GM23338 (cell line): ENCODE data around the gene DCAF5. TPM values are rescaled to one million over a fixed set of nuclear protein-coding genes. Genes with fewer than 3 reads are reported as not detected.

ENCODE experiments used
- ATAC-seq: fragments of 200-7000 bp; cut with Tn5 transposase; 3 replicates; pipeline ENCODE4 v1.9.1; 2020
- DNase-seq: peaks from one replicate; pipeline ENCODE4 v3.0.0-alpha.2; 2015; ENCODE audit warnings: low spot score
- H2AFZ ChIP-seq: fragments of 200-600 bp; sonication (generic); 2 replicates; pipeline ENCODE4 v1.8.0; 2016; ENCODE audit warnings: antibody characterized with exemption, mild to moderate bottlenecking, moderate library complexity
- H3F3A ChIP-seq: fragments of 200-600 bp; sonication (generic); replicated peaks from 2 replicates; pipeline ENCODE4 v1.8.0; 2017; ENCODE audit warnings: antibody characterized with exemption, mixed run types, low read depth
- H3K27ac ChIP-seq: fragments of 200-600 bp; sonication (generic); 2 replicates; pipeline ENCODE4 v1.6.1; 2016; ENCODE audit warnings: low read depth
- H3K27me3 ChIP-seq: fragments of 200-600 bp; sonication (generic); 2 replicates; pipeline ENCODE4 v1.8.0; 2016; ENCODE audit warnings: mild to moderate bottlenecking, mixed run types, moderate library complexity; ENCODE audit not compliant: insufficient read depth
- H3K36me3 ChIP-seq: fragments of 200-600 bp; sonication (generic); 2 replicates; pipeline ENCODE4 v1.8.0; 2016; ENCODE audit warnings: mild to moderate bottlenecking; ENCODE audit not compliant: insufficient read depth
- H3K4me1 ChIP-seq: fragments of 200-600 bp; sonication (generic); 2 replicates; pipeline ENCODE4 v1.8.0; 2016; ENCODE audit warnings: mild to moderate bottlenecking, moderate library complexity; ENCODE audit not compliant: insufficient read depth
- H3K4me2 ChIP-seq: fragments of 200-600 bp; sonication (generic); 2 replicates; pipeline ENCODE4 v1.7.1; 2017; ENCODE audit warnings: mixed run types
- H3K4me3 ChIP-seq: fragments of 200-600 bp; sonication (generic); 2 replicates; pipeline ENCODE4 v1.6.1; 2016; ENCODE audit warnings: mixed run types
- H3K79me2 ChIP-seq: fragments of 200-600 bp; sonication (generic); replicated peaks from 2 replicates; pipeline ENCODE4 v1.8.0; 2017; ENCODE audit warnings: mild to moderate bottlenecking; ENCODE audit not compliant: insufficient read depth
- H3K9me2 ChIP-seq: fragments of 200-600 bp; sonication (generic); 2 replicates; pipeline ENCODE4 v1.8.0; 2017; ENCODE audit not compliant: insufficient read depth
- H4K20me1 ChIP-seq: fragments of 200-600 bp; sonication (generic); replicated peaks from 2 replicates; pipeline ENCODE4 v1.8.0; 2017; ENCODE audit warnings: mild to moderate bottlenecking; ENCODE audit not compliant: insufficient read depth
- H3K27ac Mint-ChIP-seq: 2 replicates; pipeline ENCODE4 v1.8.0; 2020; ENCODE audit warnings: inconsistent platforms, mild to moderate bottlenecking, moderate library complexity, mixed read lengths
- H3K27me3 Mint-ChIP-seq: 3 replicates; pipeline ENCODE4 v1.8.0; 2022; ENCODE audit warnings: low read depth, mild to moderate bottlenecking, moderate library complexity, mixed read lengths, inconsistent platforms; ENCODE audit not compliant: insufficient read depth, poor library complexity
- H3K36me3 Mint-ChIP-seq: 3 replicates; pipeline ENCODE4 v1.8.0; 2021; ENCODE audit warnings: low read depth, mild to moderate bottlenecking, inconsistent platforms, moderate library complexity, mixed read lengths
- H3K4me1 Mint-ChIP-seq: 3 replicates; pipeline ENCODE4 v1.8.0; 2020; ENCODE audit warnings: mild to moderate bottlenecking, inconsistent platforms, mixed read lengths
- H3K4me3 Mint-ChIP-seq: 3 replicates; pipeline ENCODE4 v1.8.0; 2021; ENCODE audit warnings: moderate library complexity, mild to moderate bottlenecking, inconsistent platforms, mixed read lengths
- H3K9me3 Mint-ChIP-seq: 3 replicates; pipeline ENCODE4 v1.8.0; 2020; ENCODE audit warnings: moderate library complexity, mild to moderate bottlenecking, inconsistent platforms, mixed read lengths
- CREB1 ChIP-seq: fragments of 250-450 bp; sonication (Bioruptor Pico); IDR thresholded peaks from 2 replicates; pipeline ENCODE4 v1.5.0; 2020; ENCODE audit warnings: low read depth, mild to moderate bottlenecking, moderate library complexity
- EZH2phosphoT487 ChIP-seq: fragments of 200-600 bp; sonication (generic); IDR thresholded peaks from one replicate; pipeline ENCODE4 v1.8.1; 2018; ENCODE audit warnings: antibody characterized with exemption; ENCODE audit not compliant: unreplicated experiment
- JUNB ChIP-seq: IDR thresholded peaks from one replicate; pipeline ENCODE4 v1.6.1; 2016; ENCODE audit warnings: antibody characterized with exemption; ENCODE audit not compliant: unreplicated experiment
- NANOG ChIP-seq: IDR thresholded peaks from 2 replicates; pipeline ENCODE4 v1.6.1; 2016; ENCODE audit warnings: antibody characterized with exemption, borderline replicate concordance
- POLR2AphosphoS5 ChIP-seq: IDR thresholded peaks from 2 replicates; pipeline ENCODE4 v1.6.1; 2016; ENCODE audit warnings: antibody characterized with exemption, low read depth
- STAT1 ChIP-seq: IDR thresholded peaks from one replicate; pipeline ENCODE4 v1.6.1; 2016; ENCODE audit warnings: antibody characterized with exemption; ENCODE audit not compliant: unreplicated experiment
- ZNF114 ChIP-seq: fragments of 250-450 bp; sonication (Bioruptor Pico); IDR thresholded peaks from 2 replicates; pipeline ENCODE4 v1.5.0; 2020; ENCODE audit warnings: mild to moderate bottlenecking, moderate library complexity
- ZNF331 ChIP-seq: fragments of 250-450 bp; sonication (Bioruptor Pico); IDR thresholded peaks from 2 replicates; pipeline ENCODE4 v1.5.0; 2020; ENCODE audit warnings: low read depth, mild to moderate bottlenecking, moderate library complexity
- polyA plus RNA-seq: library from polyadenylated mRNA; unstranded; fragments of >200 nt; fragmentation: Nextera tagmentation; extraction: Ambion mirVana; gene quantifications from 2 replicates; pipeline ENCODE4 v1.2.1, GENCODE V29; 2016
- total RNA-seq: library from RNA; depleted of rRNA; stranded (reverse); fragments of >200 nt; shearing (Covaris generic); gene quantifications from 2 replicates; pipeline ENCODE4 v1.2.3, GENCODE V29; 2014
- TF ChIP-seq, protein P1 (sequence below): IDR thresholded peaks from one replicate; pipeline ENCODE4 v1.6.1; 2018; ENCODE audit warnings: antibody characterized with exemption; ENCODE audit not compliant: unreplicated experiment
- TF ChIP-seq, protein P2 (sequence below): IDR thresholded peaks from 2 replicates; pipeline ENCODE4 v1.6.1; 2016; ENCODE audit warnings: antibody characterized with exemption
- TF ChIP-seq, protein P3 (sequence below), 2 experiments: fragments of 200-600 bp in 1 of 2; sonication (generic) in 1 of 2; conservative IDR thresholded peaks; 2 replicates each; pipeline versions ENCODE4 v1.5.1 to v1.6.1; 2016 to 2017; ENCODE audit warnings: antibody characterized with exemption in 2 of 2, low read depth in 2 of 2, mild to moderate bottlenecking in 2 of 2, moderate library complexity in 1 of 2

DCAF5 gene
- total and polyA plus RNA-seq, 2 experiments from 2014 or later = 14.0 to 15.2 TPM

DNA sequence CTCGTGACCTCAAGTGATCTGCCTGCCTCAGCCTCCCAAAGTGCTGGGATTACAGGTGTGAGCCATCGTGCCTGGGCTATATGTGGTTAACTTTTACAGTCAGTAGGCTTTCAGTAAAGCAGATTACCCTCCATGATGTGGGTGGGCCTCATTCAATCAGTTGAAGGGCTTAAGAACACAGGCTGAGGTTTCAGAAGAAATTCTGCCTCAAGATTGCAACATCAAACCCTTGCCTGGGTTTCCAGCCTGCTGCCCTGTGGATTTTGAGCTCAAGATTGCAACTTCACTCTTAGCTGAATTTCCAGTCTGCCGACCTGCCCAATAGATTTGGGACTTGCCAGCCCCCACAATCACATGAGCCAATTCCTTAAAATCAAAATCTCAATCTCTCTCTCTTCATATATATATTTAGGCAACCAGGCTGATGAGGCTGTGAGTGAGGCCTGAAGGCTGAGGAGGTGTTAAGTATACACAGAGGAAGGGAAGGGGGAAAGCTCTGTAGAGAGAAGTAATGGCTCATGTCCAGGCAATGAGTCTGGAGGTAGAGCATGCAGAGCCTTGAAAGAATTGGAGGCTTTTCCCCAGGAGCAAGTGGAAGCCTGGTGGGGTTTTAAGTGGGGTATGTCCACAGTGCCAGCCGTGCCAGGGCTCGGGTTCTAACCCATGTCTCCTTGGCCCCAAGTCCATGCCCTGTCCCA lies 140.5 kb downstream of the DCAF5 start (continued):
- TF ChIP-seq, protein P1, sequence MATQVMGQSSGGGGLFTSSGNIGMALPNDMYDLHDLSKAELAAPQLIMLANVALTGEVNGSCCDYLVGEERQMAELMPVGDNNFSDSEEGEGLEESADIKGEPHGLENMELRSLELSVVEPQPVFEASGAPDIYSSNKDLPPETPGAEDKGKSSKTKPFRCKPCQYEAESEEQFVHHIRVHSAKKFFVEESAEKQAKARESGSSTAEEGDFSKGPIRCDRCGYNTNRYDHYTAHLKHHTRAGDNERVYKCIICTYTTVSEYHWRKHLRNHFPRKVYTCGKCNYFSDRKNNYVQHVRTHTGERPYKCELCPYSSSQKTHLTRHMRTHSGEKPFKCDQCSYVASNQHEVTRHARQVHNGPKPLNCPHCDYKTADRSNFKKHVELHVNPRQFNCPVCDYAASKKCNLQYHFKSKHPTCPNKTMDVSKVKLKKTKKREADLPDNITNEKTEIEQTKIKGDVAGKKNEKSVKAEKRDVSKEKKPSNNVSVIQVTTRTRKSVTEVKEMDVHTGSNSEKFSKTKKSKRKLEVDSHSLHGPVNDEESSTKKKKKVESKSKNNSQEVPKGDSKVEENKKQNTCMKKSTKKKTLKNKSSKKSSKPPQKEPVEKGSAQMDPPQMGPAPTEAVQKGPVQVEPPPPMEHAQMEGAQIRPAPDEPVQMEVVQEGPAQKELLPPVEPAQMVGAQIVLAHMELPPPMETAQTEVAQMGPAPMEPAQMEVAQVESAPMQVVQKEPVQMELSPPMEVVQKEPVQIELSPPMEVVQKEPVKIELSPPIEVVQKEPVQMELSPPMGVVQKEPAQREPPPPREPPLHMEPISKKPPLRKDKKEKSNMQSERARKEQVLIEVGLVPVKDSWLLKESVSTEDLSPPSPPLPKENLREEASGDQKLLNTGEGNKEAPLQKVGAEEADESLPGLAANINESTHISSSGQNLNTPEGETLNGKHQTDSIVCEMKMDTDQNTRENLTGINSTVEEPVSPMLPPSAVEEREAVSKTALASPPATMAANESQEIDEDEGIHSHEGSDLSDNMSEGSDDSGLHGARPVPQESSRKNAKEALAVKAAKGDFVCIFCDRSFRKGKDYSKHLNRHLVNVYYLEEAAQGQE = no peak
- TF ChIP-seq, protein P2, sequence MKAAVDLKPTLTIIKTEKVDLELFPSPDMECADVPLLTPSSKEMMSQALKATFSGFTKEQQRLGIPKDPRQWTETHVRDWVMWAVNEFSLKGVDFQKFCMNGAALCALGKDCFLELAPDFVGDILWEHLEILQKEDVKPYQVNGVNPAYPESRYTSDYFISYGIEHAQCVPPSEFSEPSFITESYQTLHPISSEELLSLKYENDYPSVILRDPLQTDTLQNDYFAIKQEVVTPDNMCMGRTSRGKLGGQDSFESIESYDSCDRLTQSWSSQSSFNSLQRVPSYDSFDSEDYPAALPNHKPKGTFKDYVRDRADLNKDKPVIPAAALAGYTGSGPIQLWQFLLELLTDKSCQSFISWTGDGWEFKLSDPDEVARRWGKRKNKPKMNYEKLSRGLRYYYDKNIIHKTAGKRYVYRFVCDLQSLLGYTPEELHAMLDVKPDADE = no peak
- TF ChIP-seq ZNF331 (CRISPR knock-in tag) (no peak), CREB1 (CRISPR knock-in tag) (no peak), POLR2AphosphoS5 (no peak), JUNB (no peak), ZNF114 (no peak), EZH2phosphoT487 (no peak), NANOG (no peak), STAT1 (no peak)
- TF ChIP-seq, protein P3, sequence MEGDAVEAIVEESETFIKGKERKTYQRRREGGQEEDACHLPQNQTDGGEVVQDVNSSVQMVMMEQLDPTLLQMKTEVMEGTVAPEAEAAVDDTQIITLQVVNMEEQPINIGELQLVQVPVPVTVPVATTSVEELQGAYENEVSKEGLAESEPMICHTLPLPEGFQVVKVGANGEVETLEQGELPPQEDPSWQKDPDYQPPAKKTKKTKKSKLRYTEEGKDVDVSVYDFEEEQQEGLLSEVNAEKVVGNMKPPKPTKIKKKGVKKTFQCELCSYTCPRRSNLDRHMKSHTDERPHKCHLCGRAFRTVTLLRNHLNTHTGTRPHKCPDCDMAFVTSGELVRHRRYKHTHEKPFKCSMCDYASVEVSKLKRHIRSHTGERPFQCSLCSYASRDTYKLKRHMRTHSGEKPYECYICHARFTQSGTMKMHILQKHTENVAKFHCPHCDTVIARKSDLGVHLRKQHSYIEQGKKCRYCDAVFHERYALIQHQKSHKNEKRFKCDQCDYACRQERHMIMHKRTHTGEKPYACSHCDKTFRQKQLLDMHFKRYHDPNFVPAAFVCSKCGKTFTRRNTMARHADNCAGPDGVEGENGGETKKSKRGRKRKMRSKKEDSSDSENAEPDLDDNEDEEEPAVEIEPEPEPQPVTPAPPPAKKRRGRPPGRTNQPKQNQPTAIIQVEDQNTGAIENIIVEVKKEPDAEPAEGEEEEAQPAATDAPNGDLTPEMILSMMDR (conservative IDR thresholded peaks at IDR 0.05; ENCODE audit: low read depth in 2 of 2) = no peak

DNA sequence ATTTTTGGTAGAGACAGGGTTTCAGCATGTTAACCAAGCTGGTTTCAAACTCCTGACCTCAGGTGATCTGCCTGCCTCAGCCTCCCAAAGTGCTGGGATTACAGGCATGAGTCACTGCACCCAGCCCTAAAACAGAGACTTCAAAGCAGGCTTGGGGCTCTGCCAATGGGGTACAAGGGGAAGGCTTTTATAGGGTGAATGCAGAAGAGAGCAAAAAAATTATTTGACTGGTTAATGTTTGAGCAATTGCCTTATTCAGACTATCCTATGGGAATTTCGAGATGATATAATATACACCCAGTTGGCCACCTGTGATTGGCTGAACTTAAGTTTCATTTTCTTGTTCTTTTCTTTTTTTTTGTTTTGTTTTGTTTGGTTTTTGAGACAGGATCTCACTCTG lies 142.3 kb downstream of the DCAF5 start:
- peaks cover 8% of the 10 kb centered on the region for H3K27me3 Mint-ChIP-seq
- no peak for ATAC-seq
- TF ChIP-seq NANOG (no peak), JUNB (no peak), EZH2phosphoT487 (no peak), CREB1 (CRISPR knock-in tag) (no peak), POLR2AphosphoS5 (no peak), ZNF114 (no peak)
- TF ChIP-seq, protein P3 (conservative IDR thresholded peaks at IDR 0.05; ENCODE audit: low read depth in 2 of 2) = no peak
- TF ChIP-seq, protein P2 = no peak

More for the DNA sequence above, 142.3 kb downstream of the DCAF5 start:
- Histone ChIP-seq H3K36me3 (no peaks in the 10 kb centered on the region), H3K27me3 (no peaks in the 10 kb centered on the region), H2AFZ (peak overlapping the region; percentile 10; the same call in 1 of the 2 replicates), H3K4me3 (no peak overlapping the region), H3F3A (0 out of 2 replicates have a peak, but pooled peaks cover 4% of the 10 kb centered on the region), H3K27ac (no peak overlapping the region), H4K20me1 (no peaks in the 10 kb centered on the region), H3K4me1 (peaks cover 16% of the 10 kb centered on the region), H3K4me2 (no peak overlapping the region), H3K9me2 (no peaks in the 10 kb centered on the region), H3K79me2 (no peaks in the 10 kb centered on the region)
- DNase-seq = no peak
- no peak overlapping the region for H3K4me3 Mint-ChIP-seq
- H3K9me3 Mint-ChIP-seq = no peaks in the 10 kb centered on the region
- H3K27ac Mint-ChIP-seq = no peak overlapping the region
- no peaks in the 10 kb centered on the region for H3K36me3 Mint-ChIP-seq
- peaks cover 25% of the 10 kb centered on the region for H3K4me1 Mint-ChIP-seq
